ENCODE data around the gene C6orf120. TPM values are rescaled to one million over a fixed set of nuclear protein-coding genes. Genes with fewer than 3 reads are reported as not detected.

Gene C6orf120
- total RNA-seq, 1 experiment from 2014 or later: 20.6 TPM

DNA sequence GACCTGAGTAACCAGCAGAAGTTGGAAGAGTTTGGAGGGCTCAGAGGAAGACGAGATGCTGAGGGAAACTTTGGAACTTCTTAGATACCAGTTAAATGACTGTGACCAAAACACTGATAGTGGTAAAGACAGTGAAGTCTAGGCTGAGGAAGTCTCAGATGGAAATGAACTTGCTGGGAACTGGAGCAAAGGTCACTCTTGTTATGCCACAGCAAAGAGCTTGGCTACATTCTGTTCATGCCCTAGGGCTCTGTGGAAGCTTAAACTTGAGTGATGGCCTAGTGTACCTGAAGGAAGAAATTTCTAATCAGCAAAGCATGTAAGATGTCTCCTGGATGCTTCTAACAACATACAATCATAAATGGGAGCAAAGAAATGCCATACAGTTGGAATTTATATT, 24.8 kb upstream of the C6orf120 start:
- H3K9me2 ChIP-seq (ENCODE audit: insufficient read depth): no peaks in the 10 kb centered on the region
- H3K27ac ChIP-seq (ENCODE audit: low read depth, low read length): no peak overlapping the region
- no peak for ATAC-seq
- no peak overlapping the region for H3K4me3 ChIP-seq (replicated peaks in 1 of 2; ENCODE audit: low read depth in 1 of 2, low read length in 2 of 2)
- no peak overlapping the region for H2AFZ ChIP-seq (ENCODE audit: low read depth, low read length, poor library complexity, severe bottlenecking)
- H3K36me3 ChIP-seq (ENCODE audit: control insufficient read depth in 1 of 2, insufficient read depth in 2 of 2, low read length in 2 of 2): peaks cover 0 to 6% of the 10 kb centered on the region in 2 experiments; a peak in 1 of 4 replicates
- ChIA-PET POLR2A (no interaction called here), CTCF (no interaction called here), RAD21 (ENCODE audit: low non-redundant PET in 1 of 2, low total read pairs in 2 of 2, uncharacterized antibody in 2 of 2, unreplicated experiment in 2 of 2) (no interaction called here)
- TF ChIP-seq ZNF274 (IDR thresholded peaks at IDR 0.05; ENCODE audit: low read depth, low read length): no peak
- no peaks in the 10 kb centered on the region for H4K20me1 ChIP-seq (ENCODE audit: insufficient read depth)
- no peaks in the 10 kb centered on the region for H3K9me3 ChIP-seq (ENCODE audit: control insufficient read depth in 1 of 2, insufficient read depth in 1 of 2, low read depth in 1 of 2, low read length in 2 of 2)
- H3K4me2 ChIP-seq (ENCODE audit: low read length): no peak overlapping the region
- H3K27me3 ChIP-seq (ENCODE audit: insufficient read depth, low read length): no peaks in the 10 kb centered on the region
- no peak overlapping the region for H3K9ac ChIP-seq (ENCODE audit: low read length)
- intact Hi-C loops (cut with micrococcal nuclease): loop anchor here (5.0 kb wide), 1 partner anchor 720 kb away; no protein-coding TSS in a partner anchor
- H3K79me2 ChIP-seq (ENCODE audit: insufficient read depth, low read length): no peaks in the 10 kb centered on the region; the same call in 1 of the 2 replicates
- H3K4me1 ChIP-seq (ENCODE audit: control insufficient read depth in 1 of 2, insufficient read depth in 2 of 2, low read length in 2 of 2): no peaks in the 10 kb centered on the region
- BruUV-seq (replicated peaks): no TSS peak
- DNase-seq (ENCODE audit: low read depth, low spot score): no peak

DNA sequence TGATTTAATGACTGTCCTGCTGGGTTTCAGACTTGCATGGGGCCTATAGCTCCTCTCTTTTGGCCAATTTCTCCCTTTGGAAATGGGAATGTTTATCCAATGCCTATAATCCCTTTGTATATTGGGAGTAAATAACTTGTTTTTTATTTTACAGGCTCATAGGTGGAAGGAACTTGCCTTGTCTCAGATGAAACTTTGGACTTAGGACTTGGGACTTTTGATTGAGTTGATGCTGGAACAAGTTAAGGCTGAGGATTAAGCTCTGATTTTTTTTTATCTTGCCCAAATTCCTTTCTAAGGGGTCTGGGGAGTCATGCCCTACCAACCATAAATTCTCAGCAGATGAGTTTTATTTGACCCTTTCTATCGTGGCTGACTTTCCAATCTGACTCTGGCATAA, 23.6 kb upstream of the C6orf120 start:
- intact Hi-C loops (cut with micrococcal nuclease): loop anchor here (5.0 kb wide), 1 partner anchor 721 kb away; no protein-coding TSS in a partner anchor
- Histone ChIP-seq H3K4me1 (ENCODE audit: control insufficient read depth in 1 of 2, insufficient read depth in 2 of 2, low read length in 2 of 2) (no peaks in the 10 kb centered on the region), H3K9ac (ENCODE audit: low read length) (no peak overlapping the region), H3K9me3 (ENCODE audit: control insufficient read depth in 1 of 2, insufficient read depth in 1 of 2, low read depth in 1 of 2, low read length in 2 of 2) (no peaks in the 10 kb centered on the region), H4K20me1 (ENCODE audit: insufficient read depth) (no peaks in the 10 kb centered on the region), H3K9me2 (ENCODE audit: insufficient read depth) (no peaks in the 10 kb centered on the region), H3K36me3 (ENCODE audit: control insufficient read depth in 1 of 2, insufficient read depth in 2 of 2, low read length in 2 of 2) (no peaks in the 10 kb centered on the region), H3K27me3 (ENCODE audit: insufficient read depth, low read length) (no peaks in the 10 kb centered on the region), H2AFZ (ENCODE audit: low read depth, low read length, poor library complexity, severe bottlenecking) (no peak overlapping the region), H3K4me3 (replicated peaks in 1 of 2; ENCODE audit: low read depth in 1 of 2, low read length in 2 of 2) (no peak overlapping the region), H3K4me2 (ENCODE audit: low read length) (no peak overlapping the region), H3K79me2 (ENCODE audit: insufficient read depth, low read length) (peaks cover 6% of the 10 kb centered on the region), H3K27ac (ENCODE audit: low read depth, low read length) (no peak overlapping the region)
- ChIA-PET RAD21 (ENCODE audit: low non-redundant PET in 1 of 2, low total read pairs in 2 of 2, uncharacterized antibody in 2 of 2, unreplicated experiment in 2 of 2) (no interaction called here), POLR2A (no interaction called here), CTCF (no interaction called here)
- no TSS peak for BruUV-seq (replicated peaks)
- ATAC-seq (no peak), DNase-seq (ENCODE audit: low read depth, low spot score) (no peak)
- TF ChIP-seq POLR2AphosphoS5 (IDR thresholded peaks at IDR 0.05; ENCODE audit: low read depth, low read length) (no peak), SP1 (IDR thresholded peaks at IDR 0.05; ENCODE audit: low read depth) (no peak), ELF1 (IDR thresholded peaks at IDR 0.05; ENCODE audit: borderline replicate concordance, low read depth) (no peak), TCF7L2 (IDR thresholded peaks at IDR 0.05; ENCODE audit: borderline replicate concordance, extremely low read depth, insufficient read depth, insufficient read length) (no peak), EGR1 (IDR thresholded peaks at IDR 0.05; ENCODE audit: low read depth) (no peak), CEBPB (IDR thresholded peaks at IDR 0.05; ENCODE audit: low read depth) (no peak), EZH2 (IDR thresholded peaks at IDR 0.05) (no peak), REST (IDR thresholded peaks at IDR 0.05; ENCODE audit: low read depth) (no peak)
- TF ChIP-seq, protein P1, sequence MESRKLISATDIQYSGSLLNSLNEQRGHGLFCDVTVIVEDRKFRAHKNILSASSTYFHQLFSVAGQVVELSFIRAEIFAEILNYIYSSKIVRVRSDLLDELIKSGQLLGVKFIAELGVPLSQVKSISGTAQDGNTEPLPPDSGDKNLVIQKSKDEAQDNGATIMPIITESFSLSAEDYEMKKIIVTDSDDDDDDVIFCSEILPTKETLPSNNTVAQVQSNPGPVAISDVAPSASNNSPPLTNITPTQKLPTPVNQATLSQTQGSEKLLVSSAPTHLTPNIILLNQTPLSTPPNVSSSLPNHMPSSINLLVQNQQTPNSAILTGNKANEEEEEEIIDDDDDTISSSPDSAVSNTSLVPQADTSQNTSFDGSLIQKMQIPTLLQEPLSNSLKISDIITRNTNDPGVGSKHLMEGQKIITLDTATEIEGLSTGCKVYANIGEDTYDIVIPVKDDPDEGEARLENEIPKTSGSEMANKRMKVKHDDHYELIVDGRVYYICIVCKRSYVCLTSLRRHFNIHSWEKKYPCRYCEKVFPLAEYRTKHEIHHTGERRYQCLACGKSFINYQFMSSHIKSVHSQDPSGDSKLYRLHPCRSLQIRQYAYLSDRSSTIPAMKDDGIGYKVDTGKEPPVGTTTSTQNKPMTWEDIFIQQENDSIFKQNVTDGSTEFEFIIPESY (IDR thresholded peaks at IDR 0.05; ENCODE audit: extremely low read depth, insufficient replicate concordance, low read length): no peak
